ENCODE results near the gene CORO1C. TPM values are rescaled to one million over a fixed set of nuclear protein-coding genes. Genes with fewer than 3 reads are reported as not detected.

The CORO1C gene
- total RNA-seq, 1 experiment from 2014 or later: 208 TPM

- no TSS peak for BruUV-seq (replicated peaks)
- Histone ChIP-seq H3K9me3 (ENCODE audit: low read depth, low read length, poor library complexity, severe bottlenecking) (no peaks in the 10 kb centered on the region), H3K27ac (ENCODE audit: low read depth, low read length, poor library complexity, severe bottlenecking) (no peak overlapping the region), H3K4me3 (ENCODE audit: low read depth, low read length, poor library complexity, severe bottlenecking) (no peak overlapping the region), H3K27me3 (replicated peaks; ENCODE audit: insufficient read depth, low read depth, low read length, poor library complexity) (no peaks in the 10 kb centered on the region), H3K4me1 (ENCODE audit: insufficient read depth, low read length, poor library complexity, severe bottlenecking) (peaks cover 7% of the 10 kb centered on the region), H3K36me3 (ENCODE audit: insufficient read depth, low read length, poor library complexity, severe bottlenecking) (no peaks in the 10 kb centered on the region)
- CTCF ChIA-PET: no interaction called here
- TF ChIP-seq CTCF (conservative IDR thresholded peaks at IDR 0.05; ENCODE audit: low read depth, low read length) (no peak), EZH2 (IDR thresholded peaks at IDR 0.05; ENCODE audit: borderline replicate concordance, low read depth, low read length, poor library complexity, severe bottlenecking) (no peak)
- DNase-seq (ENCODE audit: low spot score): no peak
- POLR2A ChIA-PET (ENCODE audit: low non-redundant PET): no interaction called here
- intact Hi-C loops (cut with micrococcal nuclease; ENCODE audit: unreplicated experiment): no loop called here
Measured at GRCh38 chr12:108607981-108608600, 123.2 kb downstream of the CORO1C start.

- H3K4me1 ChIP-seq (ENCODE audit: insufficient read depth, low read length, poor library complexity, severe bottlenecking): peaks cover 7% of the 10 kb centered on the region
- no peak for DNase-seq (ENCODE audit: low spot score)
- no peaks in the 10 kb centered on the region for H3K9me3 ChIP-seq (ENCODE audit: low read depth, low read length, poor library complexity, severe bottlenecking)
- no peaks in the 10 kb centered on the region for H3K27me3 ChIP-seq (replicated peaks; ENCODE audit: insufficient read depth, low read depth, low read length, poor library complexity)
- no peaks in the 10 kb centered on the region for H3K36me3 ChIP-seq (ENCODE audit: insufficient read depth, low read length, poor library complexity, severe bottlenecking)
- no peak overlapping the region for H3K27ac ChIP-seq (ENCODE audit: low read depth, low read length, poor library complexity, severe bottlenecking)
- POLR2A ChIA-PET (ENCODE audit: low non-redundant PET): no interaction called here
- H3K4me3 ChIP-seq (ENCODE audit: low read depth, low read length, poor library complexity, severe bottlenecking): no peak overlapping the region
- CTCF ChIA-PET: no interaction called here
- intact Hi-C loops (cut with micrococcal nuclease; ENCODE audit: unreplicated experiment): no loop called here
- BruUV-seq (replicated peaks): no TSS peak
- TF ChIP-seq CTCF (conservative IDR thresholded peaks at IDR 0.05; ENCODE audit: low read depth, low read length) (no peak), EZH2 (IDR thresholded peaks at IDR 0.05; ENCODE audit: borderline replicate concordance, low read depth, low read length, poor library complexity, severe bottlenecking) (no peak)
Measured at GRCh38 chr12:108606492-108606891, 124.8 kb downstream of the CORO1C start.

GRCh38 chr12:108605690-108606406 lies 125.5 kb downstream of the CORO1C start:
- ChIA-PET POLR2A (ENCODE audit: low non-redundant PET) (no interaction called here), CTCF (no interaction called here)
- no peak overlapping the region for H3K27ac ChIP-seq (ENCODE audit: low read depth, low read length, poor library complexity, severe bottlenecking)
- no peaks in the 10 kb centered on the region for H3K36me3 ChIP-seq (ENCODE audit: insufficient read depth, low read length, poor library complexity, severe bottlenecking)
- DNase-seq (ENCODE audit: low spot score): no peak
- H3K4me1 ChIP-seq (ENCODE audit: insufficient read depth, low read length, poor library complexity, severe bottlenecking): peaks cover 7% of the 10 kb centered on the region
- H3K9me3 ChIP-seq (ENCODE audit: low read depth, low read length, poor library complexity, severe bottlenecking): no peaks in the 10 kb centered on the region
- no peaks in the 10 kb centered on the region for H3K27me3 ChIP-seq (replicated peaks; ENCODE audit: insufficient read depth, low read depth, low read length, poor library complexity)
- H3K4me3 ChIP-seq (ENCODE audit: low read depth, low read length, poor library complexity, severe bottlenecking): no peak overlapping the region
- TF ChIP-seq CTCF (conservative IDR thresholded peaks at IDR 0.05; ENCODE audit: low read depth, low read length) (no peak), EZH2 (IDR thresholded peaks at IDR 0.05; ENCODE audit: borderline replicate concordance, low read depth, low read length, poor library complexity, severe bottlenecking) (no peak)
- intact Hi-C loops (cut with micrococcal nuclease; ENCODE audit: unreplicated experiment): no loop called here
- BruUV-seq (replicated peaks): no TSS peak
